ENCODE data around the gene TTC29. TPM values are rescaled to one million over a fixed set of nuclear protein-coding genes. Genes with fewer than 3 reads are reported as not detected.

TTC29 gene
- total RNA-seq, 1 donor from 2014 or later: not detected

- Histone ChIP-seq H3K9ac (ENCODE audit: low read length) (no peak overlapping the region), H3K4me2 (ENCODE audit: low read length) (no peak overlapping the region), H3K27ac (ENCODE audit: low read depth, low read length) (no peak overlapping the region), H3K4me1 (ENCODE audit: insufficient read depth, low read length) (no peaks in the 10 kb centered on the region), H3K79me2 (ENCODE audit: insufficient read depth, low read length) (no peaks in the 10 kb centered on the region), H3K36me3 (ENCODE audit: insufficient read depth, low read length) (no peaks in the 10 kb centered on the region), H3K4me3 (ENCODE audit: insufficient read depth, low read depth, low read length) (no peak overlapping the region), H4K20me1 (ENCODE audit: insufficient read depth, low read length) (no peaks in the 10 kb centered on the region), H2AFZ (ENCODE audit: low read depth, low read length) (no peak overlapping the region), H3K27me3 (ENCODE audit: insufficient read depth, low read length) (no peaks in the 10 kb centered on the region), H3K9me3 (ENCODE audit: insufficient read depth, low read depth, low read length) (no peaks in the 10 kb centered on the region)
- Mint-ChIP-seq H3K4me3 (ENCODE audit: unreplicated experiment) (no peak overlapping the region), H3K27me3 (ENCODE audit: low read depth, unreplicated experiment) (no peaks in the 10 kb centered on the region), H3K27ac (ENCODE audit: unreplicated experiment) (no peak overlapping the region), H3K9me3 (ENCODE audit: unreplicated experiment) (no peaks in the 10 kb centered on the region), H3K36me3 (ENCODE audit: low read depth, unreplicated experiment) (no peaks in the 10 kb centered on the region), H3K4me1 (ENCODE audit: low read depth, unreplicated experiment) (no peaks in the 10 kb centered on the region)
- TF ChIP-seq CTCF (IDR thresholded peaks at IDR 0.05; ENCODE audit: insufficient read depth, low read depth, low read length) (no peak), EZH2 (IDR thresholded peaks at IDR 0.05; ENCODE audit: insufficient read depth, low read length) (no peak)
- FAIRE-seq (no peak), DNase-seq (ENCODE audit: low read depth) (no peak)
Observed at GRCh38 chr4:146890301-146890700, 55.4 kb downstream of the TTC29 start.

DNA sequence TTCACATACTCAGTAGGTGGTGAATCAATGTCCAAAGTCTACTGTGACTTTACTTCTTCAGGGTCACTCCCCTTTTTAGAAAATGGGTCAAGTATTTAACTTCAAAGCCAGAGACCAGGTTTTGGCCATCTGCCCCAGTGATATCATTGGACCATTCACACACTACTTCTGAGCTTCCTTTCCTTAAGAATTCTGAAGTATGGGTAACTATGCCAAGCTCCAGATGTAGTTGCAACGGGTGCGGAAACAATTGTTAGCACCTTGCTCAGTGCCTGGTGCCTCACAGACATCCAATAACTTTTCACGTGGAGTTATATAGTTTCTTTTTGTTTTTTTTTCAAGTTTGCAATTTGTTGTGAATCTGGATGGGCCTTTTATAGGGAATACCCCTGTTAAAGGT lies 62.6 kb downstream of the TTC29 start:
- no peak overlapping the region for H3K27ac ChIP-seq (ENCODE audit: low read depth, low read length)
- no peaks in the 10 kb centered on the region for H3K79me2 ChIP-seq (ENCODE audit: insufficient read depth, low read length)
- no peaks in the 10 kb centered on the region for H3K4me1 ChIP-seq (ENCODE audit: insufficient read depth, low read length)
- H3K36me3 ChIP-seq (ENCODE audit: insufficient read depth, low read length): no peaks in the 10 kb centered on the region
- no peak overlapping the region for H2AFZ ChIP-seq (ENCODE audit: low read depth, low read length)
- Mint-ChIP-seq H3K36me3 (ENCODE audit: low read depth, unreplicated experiment) (no peaks in the 10 kb centered on the region), H3K9me3 (ENCODE audit: unreplicated experiment) (no peaks in the 10 kb centered on the region), H3K27ac (ENCODE audit: unreplicated experiment) (no peak overlapping the region), H3K4me3 (ENCODE audit: unreplicated experiment) (no peak overlapping the region), H3K4me1 (ENCODE audit: low read depth, unreplicated experiment) (no peaks in the 10 kb centered on the region), H3K27me3 (ENCODE audit: low read depth, unreplicated experiment) (peaks cover 2% of the 10 kb centered on the region)
- DNase-seq (ENCODE audit: low read depth) (no peak), FAIRE-seq (no peak)
- no peaks in the 10 kb centered on the region for H3K9me3 ChIP-seq (ENCODE audit: insufficient read depth, low read depth, low read length)
- no peak overlapping the region for H3K4me3 ChIP-seq (ENCODE audit: insufficient read depth, low read depth, low read length)
- H4K20me1 ChIP-seq (ENCODE audit: insufficient read depth, low read length): no peaks in the 10 kb centered on the region
- TF ChIP-seq CTCF (IDR thresholded peaks at IDR 0.05; ENCODE audit: insufficient read depth, low read depth, low read length): no peak
- no peak overlapping the region for H3K4me2 ChIP-seq (ENCODE audit: low read length)
- H3K9ac ChIP-seq (ENCODE audit: low read length): no peak overlapping the region
- H3K27me3 ChIP-seq (ENCODE audit: insufficient read depth, low read length): no peaks in the 10 kb centered on the region

DNA sequence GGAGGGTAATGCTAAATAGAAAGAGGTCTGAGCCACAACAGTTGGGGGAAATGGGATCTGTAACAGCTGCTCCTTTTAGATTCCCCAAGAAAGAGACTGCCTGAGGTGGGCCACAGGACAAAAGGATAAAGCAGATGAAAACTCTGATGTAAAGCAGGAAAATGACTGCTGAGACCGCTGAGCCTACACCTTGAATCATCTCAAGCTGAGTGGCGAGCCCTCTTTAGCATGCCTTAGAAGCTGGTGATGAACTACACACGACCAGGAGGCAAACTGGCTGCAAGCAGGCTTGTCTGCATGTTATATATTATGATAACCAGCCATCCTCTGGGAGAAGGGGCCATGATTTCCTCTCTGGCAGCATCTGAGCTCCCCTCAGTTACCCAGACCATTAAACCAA lies 88.4 kb downstream of the TTC29 start:
- Histone ChIP-seq H2AFZ (ENCODE audit: low read depth, low read length) (no peak overlapping the region), H3K9me3 (ENCODE audit: insufficient read depth, low read depth, low read length) (no peaks in the 10 kb centered on the region), H3K4me3 (ENCODE audit: insufficient read depth, low read depth, low read length) (no peak overlapping the region), H4K20me1 (ENCODE audit: insufficient read depth, low read length) (no peaks in the 10 kb centered on the region), H3K9ac (ENCODE audit: low read length) (no peak overlapping the region), H3K4me1 (ENCODE audit: insufficient read depth, low read length) (no peaks in the 10 kb centered on the region), H3K27me3 (ENCODE audit: insufficient read depth, low read length) (no peaks in the 10 kb centered on the region), H3K36me3 (ENCODE audit: insufficient read depth, low read length) (no peaks in the 10 kb centered on the region), H3K27ac (ENCODE audit: low read depth, low read length) (no peak overlapping the region), H3K4me2 (ENCODE audit: low read length) (no peak overlapping the region), H3K79me2 (ENCODE audit: insufficient read depth, low read length) (no peaks in the 10 kb centered on the region)
- Mint-ChIP-seq H3K27me3 (ENCODE audit: low read depth, unreplicated experiment) (peaks cover 4% of the 10 kb centered on the region), H3K4me3 (ENCODE audit: unreplicated experiment) (no peak overlapping the region), H3K36me3 (ENCODE audit: low read depth, unreplicated experiment) (no peaks in the 10 kb centered on the region), H3K9me3 (ENCODE audit: unreplicated experiment) (no peaks in the 10 kb centered on the region), H3K27ac (ENCODE audit: unreplicated experiment) (no peak overlapping the region), H3K4me1 (ENCODE audit: low read depth, unreplicated experiment) (no peaks in the 10 kb centered on the region)
- TF ChIP-seq EZH2 (IDR thresholded peaks at IDR 0.05; ENCODE audit: insufficient read depth, low read length) (no peak), CTCF (IDR thresholded peaks at IDR 0.05; ENCODE audit: insufficient read depth, low read depth, low read length) (no peak)
- DNase-seq (ENCODE audit: low read depth) (no peak), FAIRE-seq (no peak)
